Measurements from ENCODE around the gene KANSL1L.

DNA sequence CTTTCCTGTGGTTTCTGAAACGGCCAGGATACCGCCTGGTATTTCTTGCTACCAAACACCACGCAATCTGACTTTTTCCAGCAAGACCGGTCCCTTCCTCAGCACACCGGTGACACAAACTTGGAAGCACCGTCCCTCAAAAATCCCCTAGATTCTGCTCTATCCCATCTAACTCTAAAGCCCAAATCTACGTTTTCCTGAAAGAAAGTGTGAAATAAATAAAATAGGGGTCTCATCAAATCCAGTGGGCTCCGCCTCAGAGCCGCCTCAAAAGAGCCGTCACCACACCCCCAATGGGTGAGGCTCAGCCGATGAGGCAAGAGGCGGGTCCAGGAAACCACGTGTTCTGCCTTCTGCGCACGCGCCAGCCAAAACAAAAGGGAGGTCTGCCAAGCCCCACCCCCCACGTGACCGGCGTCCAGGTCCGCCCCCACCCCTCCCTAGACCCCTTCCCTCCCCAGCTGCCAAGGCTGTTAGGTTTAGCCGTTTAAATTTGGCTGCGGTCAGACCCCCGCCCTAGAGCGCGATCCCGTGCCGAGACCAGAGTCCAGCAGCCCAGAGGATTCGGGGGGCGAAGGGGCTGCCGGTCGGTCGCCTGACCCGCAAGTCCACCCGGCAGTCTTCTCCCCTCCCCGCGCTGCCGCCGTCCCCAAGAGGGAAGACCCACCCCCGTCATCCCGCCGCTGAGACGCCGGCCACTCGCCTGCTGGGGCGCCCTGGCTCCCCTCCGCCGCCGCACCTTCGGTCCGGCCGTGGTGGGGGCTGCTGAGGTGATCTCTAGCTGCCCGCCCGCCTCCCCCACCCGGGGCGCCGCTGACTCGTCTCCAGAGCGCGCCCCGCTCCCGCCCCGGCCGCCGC, 534 bp downstream of the KANSL1L start:
- TF ChIP-seq POLR2A (IDR thresholded peaks at IDR 0.05): peak; percentile 92 to 97
- peak in 1 of 4 experiments; percentile 2 for TF ChIP-seq CTCF (IDR thresholded peaks at IDR 0.05)

Measured in uterus (tissue), 2 donors.